GF-D8 (cell line): Measurements from ENCODE around the gene AEN.

Experiments used
- DNase-seq: peaks from one replicate; lab custom pipeline; 2025; lab: John Stamatoyannopoulos, UW

AEN gene

DNA sequence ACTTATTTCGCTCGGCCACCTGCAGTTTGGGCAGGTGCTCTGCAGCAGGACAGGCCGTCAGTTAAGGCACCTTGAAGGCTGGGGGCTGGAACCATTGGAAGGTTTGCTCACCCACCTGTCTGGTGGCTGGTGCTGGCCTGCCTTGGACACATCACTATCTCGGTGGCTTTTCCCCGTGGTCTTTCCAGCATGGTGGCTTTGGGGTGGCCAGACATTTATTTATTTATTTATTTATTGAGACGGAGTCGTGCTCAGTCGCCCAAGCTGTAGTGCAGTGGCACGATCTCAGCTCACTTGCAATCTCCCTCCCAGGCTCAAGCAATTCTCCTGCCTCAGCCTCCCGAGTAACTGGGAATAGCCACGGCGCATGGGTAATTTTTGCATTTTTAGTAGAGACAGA lies 29.4 kb downstream of the AEN start:
- no peak for DNase-seq

GRCh38 chr15:88651136-88651732 lies 30.1 kb downstream of the AEN start:
- DNase-seq = no peak

GRCh38 chr15:88651971-88652370 lies 30.8 kb downstream of the AEN start:
- no peak for DNase-seq

DNA sequence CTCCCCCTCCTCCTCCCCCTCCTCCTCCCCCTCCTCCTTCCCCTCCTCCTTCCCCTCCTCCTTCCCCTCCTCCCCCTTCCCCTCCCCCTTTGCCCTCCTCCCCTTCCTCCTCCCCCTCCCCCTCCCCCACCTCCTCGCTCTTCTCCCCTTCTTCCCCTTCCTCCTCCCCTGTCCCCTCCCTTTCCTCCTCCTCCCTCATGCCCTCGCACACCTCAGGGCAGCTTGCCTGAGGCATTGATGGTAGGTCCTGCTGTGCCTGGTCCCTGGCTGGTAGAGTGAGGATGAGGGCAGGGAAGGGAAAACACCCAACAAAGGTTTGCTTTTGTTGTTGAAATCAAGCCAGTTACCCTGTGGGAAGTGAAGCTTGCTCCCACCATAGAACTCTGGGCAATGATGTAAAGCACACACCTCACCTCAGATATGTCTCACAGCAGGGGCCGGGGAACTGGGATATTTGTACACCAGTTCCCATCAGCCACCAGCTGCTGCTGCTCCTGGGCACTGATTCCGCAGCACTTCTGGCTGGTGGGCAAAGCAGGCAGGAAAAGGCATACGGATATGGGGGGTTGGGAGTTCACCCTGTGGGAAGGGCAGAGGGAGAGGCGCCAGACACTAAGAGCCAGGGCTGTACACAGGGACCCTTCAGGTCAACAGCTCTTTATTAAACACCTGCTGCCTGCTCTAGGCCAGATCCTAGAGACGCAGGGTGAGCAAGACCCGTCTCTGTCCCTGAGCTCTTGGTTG lies 31.5 kb downstream of the AEN start:
- no peak for DNase-seq

DNA sequence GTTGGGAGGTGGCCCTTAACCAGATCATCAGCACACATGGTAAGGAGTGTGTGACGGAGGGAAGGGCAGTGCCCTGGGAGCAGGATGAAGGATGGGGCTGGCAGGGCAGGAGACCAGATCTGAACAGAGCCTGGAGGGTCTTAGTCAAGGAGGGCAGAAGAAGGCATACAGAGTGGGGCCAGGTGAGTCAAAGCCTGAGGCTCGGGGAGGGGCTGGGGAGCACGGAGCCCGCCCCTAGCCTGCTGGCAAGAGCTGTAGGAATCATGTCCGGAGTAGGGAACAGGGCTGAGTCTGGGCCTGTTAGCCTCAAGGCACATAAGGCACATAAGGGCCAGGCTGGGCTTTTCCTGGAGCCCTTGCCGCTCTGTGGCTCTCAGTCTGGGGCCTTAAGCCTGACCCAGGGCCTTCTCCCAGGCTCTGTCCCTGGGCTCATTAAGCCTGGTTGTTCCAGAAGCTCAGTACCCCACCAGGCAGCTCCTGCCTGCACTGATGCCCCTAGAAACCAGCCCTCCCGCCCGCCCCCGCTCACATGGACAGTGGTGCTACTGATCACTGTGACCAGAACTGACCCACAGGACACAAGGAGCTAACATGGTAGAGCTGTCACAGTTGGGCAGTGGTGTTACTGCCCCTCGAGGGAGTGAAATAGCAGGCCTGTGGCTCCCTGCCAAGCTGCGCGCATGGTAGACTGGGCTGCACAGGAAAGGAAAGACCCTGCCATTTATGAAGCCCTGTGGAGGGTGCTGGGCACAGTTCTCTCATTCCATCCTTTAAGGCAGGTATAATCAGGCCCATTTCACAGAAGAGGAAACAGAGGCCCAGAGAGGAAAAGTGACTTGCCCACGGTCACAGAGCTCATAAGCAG lies 32.3 kb downstream of the AEN start:
- DNase-seq = no peak

DNA sequence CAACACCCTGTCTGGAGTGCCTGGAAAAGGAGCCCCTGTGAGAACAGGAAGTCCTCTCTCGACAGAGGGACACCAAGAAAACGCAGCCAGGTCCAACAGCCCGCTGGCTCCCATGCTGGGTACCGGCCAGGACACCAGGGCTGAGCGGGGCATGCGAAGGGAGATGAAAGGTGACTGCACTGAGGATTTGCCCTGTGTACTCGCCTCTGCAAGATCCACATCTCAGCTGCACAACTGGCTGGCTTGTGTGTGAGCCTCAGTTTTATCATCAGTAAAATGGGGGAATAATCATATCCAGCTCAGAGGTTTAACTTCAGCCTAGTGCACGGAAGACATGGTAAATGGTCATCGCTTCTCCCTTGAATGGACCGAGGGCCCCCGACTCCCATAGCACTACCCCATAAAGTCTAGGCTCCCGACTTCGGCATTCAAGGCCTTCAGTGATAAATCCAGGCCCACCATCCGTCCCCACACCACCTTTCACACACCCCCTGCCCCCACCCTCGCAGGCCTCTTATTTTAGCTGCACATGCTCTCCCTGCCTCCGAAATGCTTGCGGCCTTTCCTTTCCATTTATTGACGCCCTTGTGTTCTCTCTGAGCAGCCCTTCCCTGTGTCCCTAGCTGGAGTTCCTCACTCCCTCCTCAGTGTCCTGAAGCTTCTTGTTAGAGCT lies 33.4 kb downstream of the AEN start:
- no peak for DNase-seq

GRCh38 chr15:88655103-88655553 lies 34.0 kb downstream of the AEN start:
- no peak for DNase-seq

GRCh38 chr15:88655800-88656488 lies 34.8 kb downstream of the AEN start:
- DNase-seq = no peak

- no peak for DNase-seq
Measured at GRCh38 chr15:88656760-88657221, 35.7 kb downstream of the AEN start.

GRCh38 chr15:88657326-88658069 lies 36.4 kb downstream of the AEN start:
- DNase-seq = no peak

DNA sequence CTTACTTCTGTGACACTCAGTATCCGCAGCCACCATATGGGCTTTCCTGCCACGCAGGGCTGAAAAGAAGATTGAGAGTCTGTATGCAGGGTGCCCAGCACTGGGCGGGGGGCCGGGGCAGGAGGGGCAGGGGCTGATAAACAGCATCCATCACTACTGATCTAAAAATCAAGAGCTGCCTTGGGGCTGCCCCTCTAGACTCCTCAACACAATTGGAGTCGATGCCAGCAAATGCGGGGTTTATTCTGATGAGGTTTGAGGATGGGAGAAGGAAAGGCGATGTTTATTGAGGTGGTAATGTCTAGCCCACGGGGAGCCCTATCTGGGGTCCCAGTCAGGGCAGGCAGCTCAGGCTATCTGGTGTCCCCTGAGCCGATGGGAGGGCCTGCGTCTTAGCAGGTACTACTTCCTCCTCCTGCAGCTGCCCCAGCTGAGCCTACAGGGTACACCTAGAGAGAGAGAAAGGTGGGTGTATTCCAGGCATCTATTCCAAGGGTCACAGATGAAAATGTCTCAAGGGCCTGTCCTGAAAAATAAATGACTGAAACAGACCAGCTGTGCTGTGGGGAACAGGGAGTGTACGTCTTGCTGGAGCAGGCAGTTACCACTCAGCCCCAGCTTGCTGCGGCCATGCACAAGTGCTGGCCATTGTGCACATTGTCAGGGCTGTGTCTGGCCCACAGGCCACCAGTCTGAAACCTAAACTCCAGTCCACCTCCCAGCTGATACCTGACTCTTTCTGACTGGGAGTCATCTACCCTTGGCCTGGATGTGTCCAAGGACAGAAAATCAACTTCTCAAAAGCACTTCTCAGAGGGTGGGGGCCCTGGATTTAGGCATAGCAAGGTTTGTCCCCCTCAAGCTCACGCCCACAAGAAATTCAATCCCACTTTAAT lies 37.2 kb downstream of the AEN start:
- DNase-seq = no peak

- no peak for DNase-seq
Measured at GRCh38 chr15:88658972-88659931, 38.1 kb downstream of the AEN start.

- no peak for DNase-seq
Measured at GRCh38 chr15:88661041-88661700, 40.0 kb downstream of the AEN start.

GRCh38 chr15:88661761-88662556 lies 40.8 kb downstream of the AEN start:
- DNase-seq = no peak

DNA sequence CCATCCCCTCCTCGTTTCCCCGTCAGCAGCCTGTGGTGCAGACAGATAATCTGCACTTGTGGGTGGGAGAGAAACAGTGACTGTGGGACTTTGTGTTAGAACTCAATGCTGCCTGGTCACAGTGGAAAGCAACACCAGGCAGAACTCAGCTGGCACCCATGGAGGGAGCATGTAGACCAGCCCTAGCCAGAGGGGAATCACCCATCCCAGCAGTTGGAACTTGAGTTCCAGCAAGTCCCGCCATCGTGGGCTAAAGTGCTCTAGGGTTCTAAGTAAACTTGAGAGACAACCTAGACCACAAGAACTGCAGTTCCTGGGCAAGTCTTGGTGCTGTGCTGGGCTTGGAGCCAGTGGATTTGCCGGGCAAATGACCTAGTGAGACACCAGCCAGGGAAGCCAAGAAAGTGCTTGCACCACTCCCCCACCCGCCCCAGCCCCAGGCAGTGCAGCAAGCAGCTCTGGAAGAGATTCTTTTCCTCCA lies 42.0 kb downstream of the AEN start:
- DNase-seq = no peak

DNA sequence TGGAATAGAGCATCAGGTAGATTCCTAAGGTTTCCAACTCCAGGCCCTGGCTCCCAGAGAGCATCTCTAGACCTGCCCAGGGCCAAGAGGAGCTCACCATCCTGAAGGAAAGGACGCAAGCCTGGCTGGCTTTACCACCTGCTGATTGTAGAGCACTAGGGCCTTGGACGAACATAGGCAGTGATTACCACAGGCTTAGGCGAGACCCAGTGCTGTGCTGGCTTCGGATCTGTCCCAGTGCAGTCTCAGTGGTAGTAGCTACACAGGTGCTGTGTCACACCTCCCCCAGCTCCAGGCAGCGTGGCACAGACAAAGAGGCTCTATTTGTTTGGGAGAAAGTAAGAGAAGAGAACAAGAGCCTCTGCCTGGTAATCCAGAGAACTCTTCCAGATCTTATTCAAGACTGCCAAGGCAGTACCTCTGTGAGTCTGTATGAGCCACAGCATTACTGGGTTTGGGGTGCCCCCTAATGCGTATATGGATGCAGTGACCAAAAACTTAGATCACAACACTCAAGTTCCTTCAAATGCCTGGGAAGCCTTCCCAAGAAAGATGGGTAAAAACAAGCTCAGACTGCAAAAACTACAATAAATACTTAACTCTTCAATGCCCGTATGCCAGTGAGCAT lies 43.1 kb downstream of the AEN start:
- DNase-seq = no peak

DNA sequence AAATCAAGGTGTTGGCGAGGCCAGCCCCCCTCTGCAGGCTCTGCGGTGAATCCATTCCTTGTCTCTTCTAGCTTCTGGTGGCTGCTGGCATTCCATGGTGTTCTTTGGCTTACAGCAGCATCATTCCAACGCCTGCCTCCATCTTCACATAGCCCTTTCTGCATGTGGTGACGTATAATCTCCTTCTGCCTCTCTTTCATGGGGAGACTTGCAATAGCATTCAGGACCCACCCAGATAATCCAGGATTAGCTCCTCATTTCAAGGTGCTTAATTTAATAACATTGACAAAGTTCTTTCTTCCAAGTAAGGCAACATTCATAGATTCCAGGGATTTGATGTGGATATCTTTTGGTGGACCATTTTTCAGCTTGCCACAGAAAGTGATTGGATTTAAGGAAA lies 53.5 kb downstream of the AEN start:
- DNase-seq = no peak
